ENCODE measurements around the gene SMYD3. TPM values are rescaled to one million over a fixed set of nuclear protein-coding genes. Genes with fewer than 3 reads are reported as not detected.

SMYD3 gene
- total RNA-seq, 3 donors from 2014 or later: 16.3 to 18.0 (median 16.4) TPM

DNA sequence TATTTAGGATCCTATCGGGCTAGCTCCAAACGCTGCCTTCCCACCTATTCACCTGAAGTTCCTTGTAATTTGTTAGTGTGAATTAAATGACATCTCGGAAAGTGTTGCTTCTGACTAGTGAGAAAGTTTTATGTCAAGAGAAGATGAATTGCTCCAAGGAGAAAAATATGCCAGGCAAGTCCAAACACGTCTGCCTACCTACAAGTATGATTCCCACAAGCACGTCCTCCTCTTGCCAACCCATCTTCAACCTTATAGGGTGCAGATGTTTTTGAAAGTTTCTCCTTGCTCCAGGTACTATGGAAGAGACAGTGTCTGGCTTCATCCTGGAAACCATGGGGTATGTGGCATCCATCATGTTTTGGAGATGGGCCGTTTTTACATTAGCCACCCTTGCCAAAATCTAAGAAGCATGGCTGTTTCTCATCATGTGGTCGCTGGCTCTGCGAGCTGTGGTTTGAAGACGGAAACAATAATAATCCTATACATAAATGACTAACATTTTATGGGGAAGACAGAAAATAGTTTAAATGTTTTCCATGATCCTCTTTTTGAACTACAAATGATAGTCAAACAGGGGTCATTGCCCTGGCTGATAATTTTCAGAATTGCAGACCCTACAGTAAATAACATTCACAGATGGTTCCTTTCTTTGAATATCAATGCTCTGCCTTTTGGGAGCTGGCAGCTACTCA lies 505.8 kb downstream of the SMYD3 start:
- no peaks in the 10 kb centered on the region for H3K9me3 ChIP-seq
- ATAC-seq: no peak
- no peak overlapping the region for H3K4me3 ChIP-seq
- DNase-seq: no peak
- TF ChIP-seq CTCF (IDR thresholded peaks at IDR 0.05): no peak
- H3K4me1 ChIP-seq (ENCODE audit: low read depth): no peaks in the 10 kb centered on the region
- intact Hi-C loops (cut with DNase I, micrococcal nuclease): loop anchor here (5.0 to 10.0 kb wide), 3 partner anchors 114 to 844 kb away; no protein-coding TSS in a partner anchor
- no peaks in the 10 kb centered on the region for H3K36me3 ChIP-seq (ENCODE audit: low read depth)

DNA sequence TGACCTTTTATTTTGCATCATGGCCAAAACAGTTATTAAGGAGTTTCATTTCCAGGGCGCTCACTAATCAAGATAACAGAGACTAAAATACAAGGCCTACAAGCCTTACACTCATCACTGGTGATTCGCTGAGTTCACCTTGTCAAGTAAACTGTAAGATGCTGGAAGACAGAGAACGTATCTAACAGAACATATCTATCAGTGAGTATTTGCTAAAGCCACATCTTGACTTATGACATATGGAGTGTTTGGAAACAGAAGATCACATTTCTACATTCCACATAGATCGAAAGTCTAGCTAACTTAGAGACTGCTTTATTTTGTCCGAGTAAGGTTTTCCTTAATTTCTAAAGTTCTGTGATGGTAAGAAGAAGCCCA lies 506.5 kb downstream of the SMYD3 start:
- Histone ChIP-seq H3K4me1 (ENCODE audit: low read depth) (no peaks in the 10 kb centered on the region), H3K9me3 (no peaks in the 10 kb centered on the region), H3K36me3 (ENCODE audit: low read depth) (no peaks in the 10 kb centered on the region), H3K4me3 (no peak overlapping the region)
- TF ChIP-seq CTCF (IDR thresholded peaks at IDR 0.05): no peak
- DNase-seq: no peak
- no peak for ATAC-seq
- intact Hi-C loops (cut with DNase I, micrococcal nuclease): loop anchor here (5.0 to 10.0 kb wide), 3 partner anchors 113 to 843 kb away; no protein-coding TSS in a partner anchor

DNA sequence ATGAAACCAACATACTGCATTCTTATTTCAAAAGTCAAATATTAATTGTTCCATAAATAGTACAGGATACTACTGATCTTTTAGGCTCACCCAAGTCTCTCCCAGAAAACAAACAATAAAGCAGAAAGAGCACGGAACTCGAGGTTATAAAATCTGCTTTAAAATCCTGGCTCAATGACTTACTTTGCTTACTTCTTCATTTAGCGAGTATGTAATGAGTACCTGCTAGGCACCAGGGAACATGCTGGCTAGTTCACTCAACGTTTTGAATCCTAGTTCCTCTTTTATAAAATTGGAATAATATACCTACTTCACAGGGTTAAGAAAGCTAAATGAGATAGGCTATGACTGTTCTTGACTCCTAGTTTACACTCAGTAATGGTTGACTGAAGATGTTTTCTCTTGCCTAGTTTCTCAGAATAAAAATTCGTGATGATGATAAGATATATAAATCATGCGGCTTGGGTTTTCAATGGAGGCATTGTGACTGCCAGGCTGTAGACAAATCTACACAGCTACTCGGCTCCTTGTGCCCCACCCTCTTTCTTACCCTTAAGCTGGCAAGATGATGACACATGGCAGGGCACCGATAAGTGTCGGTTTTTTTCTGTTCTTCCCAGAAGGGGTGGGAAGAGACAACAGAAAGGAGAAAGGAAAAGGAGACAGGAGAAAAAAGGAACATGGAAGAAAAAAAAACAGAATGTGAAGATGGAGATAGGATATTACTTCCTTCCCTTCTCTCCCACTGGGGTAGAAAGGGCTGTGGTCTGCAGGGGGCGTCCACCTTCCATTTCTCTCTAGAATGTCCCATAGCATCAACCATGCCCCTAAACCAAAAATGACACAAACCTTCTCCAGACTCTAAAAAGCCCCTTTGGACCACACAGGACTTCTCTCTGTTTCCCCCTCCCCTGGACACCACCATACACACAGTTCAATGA lies 507.1 kb downstream of the SMYD3 start:
- Histone ChIP-seq H3K9me3 (no peaks in the 10 kb centered on the region), H3K36me3 (ENCODE audit: low read depth) (no peaks in the 10 kb centered on the region), H3K4me3 (no peak overlapping the region), H3K4me1 (ENCODE audit: low read depth) (no peaks in the 10 kb centered on the region)
- no peak for DNase-seq
- no peak for TF ChIP-seq CTCF (IDR thresholded peaks at IDR 0.05)
- ATAC-seq: peak; percentile 43
- intact Hi-C loops (cut with DNase I, micrococcal nuclease): loop anchor here (5.0 to 10.0 kb wide), 3 partner anchors 113 to 843 kb away; no protein-coding TSS in a partner anchor

DNA sequence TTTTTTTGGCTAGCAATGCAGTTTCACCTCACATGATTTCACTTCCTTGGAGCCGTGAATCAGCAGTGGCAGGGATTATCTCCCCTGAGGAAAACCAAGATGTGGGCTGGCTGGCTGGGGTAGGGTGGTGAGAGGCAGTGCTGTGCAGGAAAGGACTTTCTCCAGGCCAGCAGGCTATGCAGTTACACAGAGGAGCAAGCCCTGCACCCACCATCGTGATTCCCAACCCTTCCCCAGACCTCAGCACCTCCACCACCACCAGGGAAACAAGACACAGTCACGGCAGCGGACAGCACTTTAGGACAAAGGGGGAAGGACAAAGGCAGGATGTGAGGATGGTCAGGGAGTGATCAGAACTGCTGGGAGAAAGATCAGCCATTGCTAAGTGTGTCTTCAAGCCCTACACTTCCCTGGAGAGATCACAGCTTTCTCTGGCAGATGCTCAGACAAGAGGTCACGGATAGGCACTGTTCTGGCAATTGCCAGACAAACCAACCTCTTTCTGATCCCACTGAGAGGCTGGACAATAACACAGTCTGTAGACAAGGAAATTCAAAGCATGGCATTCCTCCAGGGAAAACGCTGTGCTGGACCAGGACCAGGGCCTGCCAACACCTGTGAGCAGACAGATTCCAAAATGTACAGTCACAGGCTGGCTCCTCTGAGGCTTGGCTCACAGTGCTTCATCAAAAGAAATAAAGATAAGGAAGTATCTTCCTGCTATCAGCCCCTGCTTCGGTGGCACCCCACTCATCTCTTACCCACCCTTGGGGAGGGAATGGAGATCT lies 509.4 kb downstream of the SMYD3 start:
- H3K4me3 ChIP-seq: no peak overlapping the region
- no peak for TF ChIP-seq CTCF (IDR thresholded peaks at IDR 0.05)
- H3K9me3 ChIP-seq: no peaks in the 10 kb centered on the region
- intact Hi-C loops (cut with DNase I, micrococcal nuclease): no loop called here
- H3K36me3 ChIP-seq (ENCODE audit: low read depth): no peaks in the 10 kb centered on the region
- ATAC-seq (peak; percentile 33), DNase-seq (no peak)
- H3K4me1 ChIP-seq (ENCODE audit: low read depth): no peaks in the 10 kb centered on the region

DNA sequence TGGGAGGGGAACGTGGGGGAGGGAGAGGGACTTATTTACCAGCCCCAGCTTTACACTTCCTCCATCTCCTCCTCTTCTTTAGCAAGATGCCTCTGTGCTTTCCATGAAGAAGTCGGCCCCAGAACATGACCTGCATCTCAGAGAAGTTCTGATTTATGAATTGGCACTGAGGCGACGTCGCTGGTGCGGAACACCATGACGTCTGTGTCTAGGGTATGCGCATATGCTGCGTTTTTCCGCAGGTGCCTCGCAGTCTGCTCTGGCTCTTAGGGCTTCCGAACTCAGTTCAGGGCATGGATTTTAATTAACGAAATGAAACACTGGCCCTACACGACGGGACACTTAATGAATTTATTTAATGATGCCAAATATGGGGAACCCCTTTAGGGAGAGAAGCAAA lies 510.3 kb downstream of the SMYD3 start:
- no peak for ATAC-seq
- TF ChIP-seq CTCF (IDR thresholded peaks at IDR 0.05): no peak
- no peaks in the 10 kb centered on the region for H3K9me3 ChIP-seq
- no peaks in the 10 kb centered on the region for H3K36me3 ChIP-seq (ENCODE audit: low read depth)
- H3K4me1 ChIP-seq (ENCODE audit: low read depth): no peaks in the 10 kb centered on the region
- DNase-seq: no peak
- intact Hi-C loops (cut with DNase I, micrococcal nuclease): no loop called here
- H3K4me3 ChIP-seq: no peak overlapping the region

Measured in mucosa of descending colon (tissue), 3 donors.